ENCODE results near the gene AMY2A. TPM values are rescaled to one million over a fixed set of nuclear protein-coding genes. Genes with fewer than 3 reads are reported as not detected.
"Not testable (repeated sequence)": the region's sequence is repeated elsewhere in the genome, so short reads cannot be mapped to it uniquely, and the experiment has no call there.

AMY2A gene
- not detected for total RNA-seq

GRCh38 chr1:103616994-103617477 lies at the start of gene AMY2A:
AMY2A (plus strand) TSS chr1:103617427; CDS start chr1:103617441, 14 bp downstream.
- H3K27ac Mint-ChIP-seq; CTCF ChIA-PET; intact Hi-C loops (cut with DNase I, micrococcal nuclease); H3K36me3 Mint-ChIP-seq (ENCODE audit: low read depth); POLR2A ChIA-PET; H3K9me3 Mint-ChIP-seq (ENCODE audit: low read depth); H3K4me3 Mint-ChIP-seq; H3K27me3 Mint-ChIP-seq; DNase-seq; ATAC-seq; H3K4me1 Mint-ChIP-seq: not testable (repeated sequence)

- CTCF ChIA-PET: no interaction called here
Observed at GRCh38 chr1:103569493-103569892, 47.7 kb upstream of the AMY2A start.

GRCh38 chr1:103571289-103571688 lies 45.9 kb upstream of the AMY2A start, which contains the start of gene AMY2B:
AMY2B (plus strand) TSS chr1:103571589; CDS start chr1:103571603, 14 bp downstream.
- H3K4me3 Mint-ChIP-seq; ATAC-seq; DNase-seq; H3K27ac Mint-ChIP-seq; H3K27me3 Mint-ChIP-seq; CTCF ChIA-PET; POLR2A ChIA-PET; H3K4me1 Mint-ChIP-seq; intact Hi-C loops (cut with DNase I, micrococcal nuclease); H3K36me3 Mint-ChIP-seq (ENCODE audit: low read depth); H3K9me3 Mint-ChIP-seq (ENCODE audit: low read depth): not testable (repeated sequence)

More at GRCh38 chr1:103569493-103569892, 47.7 kb upstream of the AMY2A start:
- Mint-ChIP-seq H3K27me3 (no peaks in the 10 kb centered on the region), H3K27ac (no peak overlapping the region), H3K4me3 (no peak overlapping the region), H3K9me3 (ENCODE audit: low read depth) (no peaks in the 10 kb centered on the region), H3K36me3 (ENCODE audit: low read depth) (peaks cover 11% of the 10 kb centered on the region), H3K4me1 (no peaks in the 10 kb centered on the region)
- no peak for ATAC-seq
- DNase-seq: no peak
- intact Hi-C loops (cut with DNase I, micrococcal nuclease): no loop called here
- POLR2A ChIA-PET: no interaction called here

- Mint-ChIP-seq H3K4me3 (no peak overlapping the region), H3K27ac (no peak overlapping the region), H3K36me3 (ENCODE audit: low read depth) (peaks cover 3% of the 10 kb centered on the region), H3K9me3 (ENCODE audit: low read depth) (no peaks in the 10 kb centered on the region), H3K4me1 (peaks cover 6% of the 10 kb centered on the region), H3K27me3 (no peaks in the 10 kb centered on the region)
- ChIA-PET POLR2A (no interaction called here), CTCF (no interaction called here)
- ATAC-seq: no peak
- intact Hi-C loops (cut with DNase I, micrococcal nuclease): no loop called here
- no peak for DNase-seq
Observed at GRCh38 chr1:103576065-103576464, 41.2 kb upstream of the AMY2A start.

GRCh38 chr1:103576784-103577183 lies 40.4 kb upstream of the AMY2A start:
- H3K4me3 Mint-ChIP-seq; H3K9me3 Mint-ChIP-seq (ENCODE audit: low read depth); POLR2A ChIA-PET; CTCF ChIA-PET; H3K36me3 Mint-ChIP-seq (ENCODE audit: low read depth); H3K27me3 Mint-ChIP-seq; intact Hi-C loops (cut with DNase I, micrococcal nuclease); H3K27ac Mint-ChIP-seq; DNase-seq; H3K4me1 Mint-ChIP-seq; ATAC-seq: not testable (repeated sequence)

GRCh38 chr1:103582464-103582863 lies 34.8 kb upstream of the AMY2A start:
- ChIA-PET POLR2A (no interaction called here), CTCF (no interaction called here)
- intact Hi-C loops (cut with DNase I, micrococcal nuclease): no loop called here
- no peaks in the 10 kb centered on the region for H3K9me3 Mint-ChIP-seq (ENCODE audit: low read depth)
- no peaks in the 10 kb centered on the region for H3K36me3 Mint-ChIP-seq (ENCODE audit: low read depth)
- no peaks in the 10 kb centered on the region for H3K27me3 Mint-ChIP-seq
- H3K4me3 Mint-ChIP-seq: no peak overlapping the region
- no peak for ATAC-seq
- no peaks in the 10 kb centered on the region for H3K4me1 Mint-ChIP-seq
- H3K27ac Mint-ChIP-seq: no peak overlapping the region
- no peak for DNase-seq

GRCh38 chr1:103583887-103584286 lies 33.3 kb upstream of the AMY2A start:
- Mint-ChIP-seq H3K27ac (no peak overlapping the region), H3K27me3 (no peaks in the 10 kb centered on the region), H3K9me3 (ENCODE audit: low read depth) (no peaks in the 10 kb centered on the region), H3K36me3 (ENCODE audit: low read depth) (no peaks in the 10 kb centered on the region), H3K4me1 (no peaks in the 10 kb centered on the region), H3K4me3 (no peak overlapping the region)
- ChIA-PET CTCF (interaction anchor here (0.7 kb wide), 1 partner anchor 17 kb away, joined by 4 read pairs; no protein-coding TSS in a partner anchor), POLR2A (no interaction called here)
- ATAC-seq: no peak
- no peak for DNase-seq
- intact Hi-C loops (cut with DNase I, micrococcal nuclease): no loop called here

- POLR2A ChIA-PET: no interaction called here
- peaks cover 1% of the 10 kb centered on the region for H3K9me3 Mint-ChIP-seq (ENCODE audit: low read depth)
Observed at GRCh38 chr1:103584537-103584936, 32.7 kb upstream of the AMY2A start.

GRCh38 chr1:103602740-103603139 lies 14.5 kb upstream of the AMY2A start:
- intact Hi-C loops (cut with DNase I, micrococcal nuclease); H3K9me3 Mint-ChIP-seq (ENCODE audit: low read depth): not testable (repeated sequence)

More at GRCh38 chr1:103584537-103584936, 32.7 kb upstream of the AMY2A start:
- intact Hi-C loops (cut with DNase I, micrococcal nuclease): no loop called here
- CTCF ChIA-PET: interaction anchor here (0.7 kb wide), 1 partner anchor 18 kb away, joined by 4 read pairs; no protein-coding TSS in a partner anchor
- H3K4me3 Mint-ChIP-seq: no peak overlapping the region
- H3K27me3 Mint-ChIP-seq: no peaks in the 10 kb centered on the region
- DNase-seq (no peak), ATAC-seq (no peak)
- no peaks in the 10 kb centered on the region for H3K36me3 Mint-ChIP-seq (ENCODE audit: low read depth)
- no peak overlapping the region for H3K27ac Mint-ChIP-seq
- no peaks in the 10 kb centered on the region for H3K4me1 Mint-ChIP-seq

GRCh38 chr1:103616362-103616761 lies 865 bp upstream of the AMY2A start:
- intact Hi-C loops (cut with DNase I, micrococcal nuclease): no loop called here
- DNase-seq (no peak), ATAC-seq (no peak)
- Mint-ChIP-seq H3K36me3 (ENCODE audit: low read depth) (no peaks in the 10 kb centered on the region), H3K27ac (no peak overlapping the region), H3K4me1 (no peaks in the 10 kb centered on the region), H3K4me3 (no peak overlapping the region), H3K9me3 (ENCODE audit: low read depth) (peaks cover 4% of the 10 kb centered on the region), H3K27me3 (no peaks in the 10 kb centered on the region)
- ChIA-PET CTCF (no interaction called here), POLR2A (no interaction called here)

More at GRCh38 chr1:103602740-103603139, 14.5 kb upstream of the AMY2A start:
- H3K4me3 Mint-ChIP-seq; H3K36me3 Mint-ChIP-seq (ENCODE audit: low read depth); DNase-seq; POLR2A ChIA-PET; CTCF ChIA-PET; H3K27me3 Mint-ChIP-seq; ATAC-seq; H3K27ac Mint-ChIP-seq; H3K4me1 Mint-ChIP-seq: not testable (repeated sequence)

GRCh38 chr1:103627436-103627835 lies 10.2 kb downstream of the AMY2A start:
- H3K4me3 Mint-ChIP-seq; CTCF ChIA-PET; DNase-seq; H3K4me1 Mint-ChIP-seq; H3K27me3 Mint-ChIP-seq; POLR2A ChIA-PET; intact Hi-C loops (cut with DNase I, micrococcal nuclease); H3K9me3 Mint-ChIP-seq (ENCODE audit: low read depth); H3K36me3 Mint-ChIP-seq (ENCODE audit: low read depth); ATAC-seq; H3K27ac Mint-ChIP-seq: not testable (repeated sequence)

GRCh38 chr1:103641194-103641593 lies 24.0 kb downstream of the AMY2A start:
- intact Hi-C loops (cut with DNase I, micrococcal nuclease); DNase-seq; POLR2A ChIA-PET; H3K4me1 Mint-ChIP-seq; H3K27ac Mint-ChIP-seq; H3K27me3 Mint-ChIP-seq; H3K36me3 Mint-ChIP-seq (ENCODE audit: low read depth); ATAC-seq; H3K9me3 Mint-ChIP-seq (ENCODE audit: low read depth); CTCF ChIA-PET; H3K4me3 Mint-ChIP-seq: not testable (repeated sequence)

- H3K27ac Mint-ChIP-seq; H3K4me1 Mint-ChIP-seq; POLR2A ChIA-PET; H3K4me3 Mint-ChIP-seq; ATAC-seq; intact Hi-C loops (cut with DNase I, micrococcal nuclease); CTCF ChIA-PET; DNase-seq; H3K27me3 Mint-ChIP-seq; H3K36me3 Mint-ChIP-seq (ENCODE audit: low read depth); H3K9me3 Mint-ChIP-seq (ENCODE audit: low read depth): not testable (repeated sequence)
Observed at GRCh38 chr1:103643908-103644307, 26.7 kb downstream of the AMY2A start.
